GM21619 (cell line): Measurements from ENCODE around the gene BRPF1.

Experiments
- ATAC-seq: cut with Tn5 transposase; IDR thresholded peaks from one replicate; pipeline ENCODE4 v1.9.1; 2021; ENCODE audit not compliant: unreplicated experiment

BRPF1 gene

DNA sequence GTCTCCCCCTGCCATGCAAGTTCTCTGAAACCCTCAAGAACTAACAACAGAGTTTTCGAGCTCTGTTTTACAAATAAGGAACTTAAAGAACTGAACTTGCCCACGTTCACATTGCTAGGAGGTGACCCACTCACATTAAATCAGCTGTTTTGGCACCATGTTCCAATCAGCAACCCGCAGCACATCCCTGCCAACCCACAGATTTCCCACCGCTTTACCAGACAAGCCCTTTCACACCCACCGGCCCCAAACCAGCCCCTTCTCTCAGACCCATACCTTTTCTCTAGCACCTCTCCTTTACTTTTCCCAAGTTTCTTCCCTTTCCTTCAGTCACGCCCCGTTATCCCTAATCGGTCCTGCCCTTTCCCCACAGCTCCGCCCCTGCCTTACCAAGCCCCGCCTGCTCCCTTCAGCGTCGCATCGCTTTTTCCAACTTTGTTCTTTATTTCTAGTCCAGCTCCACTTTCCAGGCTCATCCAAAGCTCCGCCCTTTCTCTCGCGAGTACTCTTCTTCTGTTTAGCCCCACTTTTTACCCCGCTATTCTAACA is 804 bp upstream of the BRPF1 start:
- peak; percentile 37 for ATAC-seq

- peak; percentile 6 for ATAC-seq
These were observed 675 bp downstream of the BRPF1 start for GRCh38 chr3:9732080-9732739.

DNA sequence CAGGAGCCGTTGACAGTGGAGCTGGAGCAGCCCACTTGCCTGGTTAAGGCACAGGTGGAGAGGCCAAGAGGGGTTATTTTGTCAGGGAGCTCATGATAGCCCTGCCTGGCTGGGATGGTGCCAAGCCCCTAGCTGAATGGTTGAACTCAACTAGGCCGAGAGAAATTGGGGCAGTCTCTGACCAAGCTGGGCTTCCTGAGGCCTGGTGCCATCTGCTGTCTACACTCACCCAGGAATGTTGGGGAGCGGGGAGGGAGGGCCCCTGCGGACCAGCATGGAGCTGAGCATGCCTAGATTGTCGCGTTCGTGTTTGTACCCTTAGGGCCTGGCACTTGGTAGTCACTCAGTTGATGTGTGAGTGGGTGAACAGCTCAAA is 1.2 kb downstream of the BRPF1 start:
- no peak for ATAC-seq

DNA sequence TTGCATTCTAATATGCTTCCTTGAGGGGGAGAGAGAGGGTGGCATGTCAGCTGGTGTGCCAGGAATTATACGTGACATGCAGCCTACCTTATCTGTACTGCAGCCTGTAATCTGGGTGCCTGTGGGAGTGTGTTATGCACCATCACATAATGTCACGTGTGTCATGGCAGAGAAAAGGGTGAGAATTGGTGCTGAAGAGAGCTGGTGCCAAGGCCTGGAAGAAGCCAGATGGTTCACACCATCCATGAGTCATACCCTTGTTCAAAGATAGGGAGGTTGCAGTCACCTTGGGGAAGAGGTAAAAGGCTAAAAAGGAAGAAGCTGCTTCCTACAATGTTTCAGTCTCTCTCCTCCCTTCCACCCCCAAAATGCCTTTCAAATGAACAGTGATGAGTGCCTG is 5.3 kb downstream of the BRPF1 start:
- ATAC-seq = no peak

DNA sequence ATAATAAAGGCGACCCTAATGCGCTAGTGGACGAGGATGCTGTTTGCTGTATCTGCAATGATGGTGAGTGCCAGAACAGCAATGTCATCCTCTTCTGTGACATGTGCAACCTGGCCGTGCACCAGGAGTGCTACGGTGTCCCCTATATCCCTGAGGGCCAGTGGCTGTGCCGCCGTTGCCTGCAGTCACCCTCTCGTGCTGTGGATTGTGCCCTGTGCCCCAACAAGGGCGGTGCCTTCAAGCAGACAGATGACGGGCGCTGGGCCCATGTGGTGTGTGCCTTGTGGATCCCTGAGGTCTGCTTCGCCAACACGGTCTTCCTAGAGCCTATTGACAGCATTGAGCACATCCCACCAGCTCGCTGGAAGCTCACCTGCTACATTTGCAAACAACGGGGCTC is 7.6 kb downstream of the BRPF1 start:
- no peak for ATAC-seq

DNA sequence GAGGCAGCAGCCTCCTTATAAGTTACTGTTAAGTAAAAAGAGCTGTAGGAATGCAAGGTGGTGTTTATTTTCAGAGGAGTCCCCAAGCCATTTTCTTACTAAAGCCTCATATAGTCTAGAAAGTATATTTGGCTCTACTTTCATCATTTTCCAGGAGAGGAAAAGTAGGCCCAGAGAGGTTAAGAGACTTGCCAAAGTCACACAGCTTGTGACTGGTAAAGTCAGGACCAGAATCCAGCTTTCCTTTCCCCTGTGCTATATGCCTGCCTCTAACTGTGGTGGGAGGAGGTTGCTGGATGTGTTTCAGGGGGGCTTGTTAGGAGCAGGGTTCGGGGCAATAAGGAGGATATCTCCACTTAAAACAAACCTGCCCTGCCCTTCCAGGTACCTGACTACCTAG is 11.0 kb downstream of the BRPF1 start:
- no peak for ATAC-seq

GRCh38 chr3:9743548-9743947 is 12.0 kb downstream of the BRPF1 start:
- no peak for ATAC-seq

DNA sequence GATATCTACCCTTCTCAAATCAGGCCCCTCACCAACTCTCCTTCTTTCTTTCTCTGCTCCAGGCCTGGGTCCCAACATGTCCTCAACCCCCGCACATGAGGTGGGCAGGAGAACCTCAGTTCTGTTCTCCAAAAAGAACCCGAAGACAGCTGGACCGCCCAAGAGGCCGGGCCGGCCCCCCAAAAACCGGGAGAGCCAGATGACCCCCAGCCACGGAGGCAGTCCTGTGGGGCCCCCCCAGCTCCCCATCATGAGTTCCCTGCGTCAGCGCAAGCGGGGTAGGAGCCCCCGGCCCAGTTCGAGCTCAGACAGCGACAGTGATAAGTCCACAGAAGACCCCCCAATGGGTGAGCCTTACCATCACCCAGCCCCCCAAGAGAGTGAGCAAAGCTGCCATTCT is 12.6 kb downstream of the BRPF1 start:
- ATAC-seq = no peak

- ATAC-seq = no peak
These were observed 14.0 kb downstream of the BRPF1 start for GRCh38 chr3:9745521-9745920.

DNA sequence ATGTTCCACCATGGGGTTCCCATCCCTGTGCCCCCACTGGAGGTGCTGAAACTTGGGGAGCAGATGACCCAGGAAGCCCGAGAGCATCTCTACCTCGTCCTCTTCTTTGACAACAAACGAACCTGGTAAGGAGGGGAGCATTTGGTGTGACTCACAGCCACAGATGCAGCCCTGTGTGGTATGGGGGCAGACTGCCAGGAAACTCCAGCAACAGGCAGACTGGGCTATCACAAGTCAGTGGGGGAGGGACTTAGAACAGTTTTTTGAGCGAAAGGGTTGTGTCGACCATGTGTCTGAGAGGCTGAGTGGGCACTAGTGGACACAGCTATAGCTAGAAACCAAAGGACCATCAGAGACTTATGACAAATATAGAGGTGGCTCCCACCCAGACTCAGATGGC is 14.8 kb downstream of the BRPF1 start:
- no peak for ATAC-seq

- no peak for ATAC-seq
These were observed 15.7 kb downstream of the BRPF1 start for GRCh38 chr3:9747267-9747666.

- no peak for ATAC-seq
These were observed 16.5 kb downstream of the BRPF1 start for GRCh38 chr3:9748031-9748430.

GRCh38 chr3:9749296-9749644 is 17.7 kb downstream of the BRPF1 start:
- ATAC-seq = no peak

GRCh38 chr3:9749645-9750555 is 18.4 kb downstream of the BRPF1 start, which contains the start of gene OGG1:
TSS of gene OGG1 (plus strand) at chr3:9749952. CDS start at chr3:9750287, 335 bp downstream.
- ATAC-seq = peak; percentile 88

DNA sequence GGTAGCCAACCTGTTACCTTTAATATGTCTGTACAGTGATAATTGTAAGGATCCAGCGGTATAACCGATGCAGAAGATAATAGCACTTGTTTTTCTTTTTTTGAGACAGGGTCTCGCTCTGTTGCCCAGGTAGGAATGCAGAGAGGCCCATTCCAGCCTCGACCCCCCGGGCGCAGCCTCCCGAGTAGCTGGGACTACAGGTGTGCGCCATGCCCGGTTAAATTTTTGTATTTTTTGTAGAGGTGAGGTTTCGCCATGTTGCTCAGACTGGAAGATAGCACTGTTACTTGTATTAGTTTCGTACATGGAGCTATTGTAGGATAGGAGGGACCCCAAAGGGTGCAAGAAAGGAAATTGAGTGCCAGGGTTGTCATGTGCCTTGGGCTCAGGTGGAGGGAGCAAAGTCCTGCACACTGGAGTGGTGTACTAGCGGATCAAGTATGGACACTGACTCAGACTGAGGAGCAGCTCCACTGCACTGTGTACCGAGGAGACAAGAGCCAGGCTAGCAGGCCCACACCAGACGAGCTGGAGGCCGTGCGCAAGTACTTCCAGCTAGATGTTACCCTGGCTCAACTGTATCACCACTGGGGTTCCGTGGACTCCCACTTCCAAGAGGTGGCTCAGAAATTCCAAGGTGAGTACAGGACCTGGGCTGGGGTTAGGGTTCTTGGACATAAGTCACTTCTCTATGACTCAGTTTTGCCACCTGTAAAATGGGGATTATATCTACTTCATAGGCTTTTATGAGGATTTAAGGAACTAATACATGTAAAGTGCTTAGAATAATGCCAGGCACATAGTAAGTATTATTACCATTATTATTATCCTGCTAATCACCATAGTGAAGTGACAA is 19.2 kb downstream of the BRPF1 start:
- ATAC-seq = no peak

DNA sequence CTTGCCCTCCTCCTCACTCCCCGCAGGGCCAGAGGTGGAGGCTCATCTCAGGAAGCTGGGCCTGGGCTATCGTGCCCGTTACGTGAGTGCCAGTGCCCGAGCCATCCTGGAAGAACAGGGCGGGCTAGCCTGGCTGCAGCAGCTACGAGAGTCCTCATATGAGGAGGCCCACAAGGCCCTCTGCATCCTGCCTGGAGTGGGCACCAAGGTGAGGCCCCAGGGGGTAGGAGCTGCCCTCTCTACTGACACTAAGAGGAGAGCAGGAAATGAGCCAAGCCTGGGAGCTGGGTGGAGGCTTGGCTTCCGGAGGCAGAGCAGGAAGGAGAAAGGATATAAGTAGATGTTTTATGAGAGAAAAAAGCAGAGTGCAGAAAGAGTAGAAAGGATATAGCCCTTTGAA is 23.1 kb downstream of the BRPF1 start:
- ATAC-seq = no peak

DNA sequence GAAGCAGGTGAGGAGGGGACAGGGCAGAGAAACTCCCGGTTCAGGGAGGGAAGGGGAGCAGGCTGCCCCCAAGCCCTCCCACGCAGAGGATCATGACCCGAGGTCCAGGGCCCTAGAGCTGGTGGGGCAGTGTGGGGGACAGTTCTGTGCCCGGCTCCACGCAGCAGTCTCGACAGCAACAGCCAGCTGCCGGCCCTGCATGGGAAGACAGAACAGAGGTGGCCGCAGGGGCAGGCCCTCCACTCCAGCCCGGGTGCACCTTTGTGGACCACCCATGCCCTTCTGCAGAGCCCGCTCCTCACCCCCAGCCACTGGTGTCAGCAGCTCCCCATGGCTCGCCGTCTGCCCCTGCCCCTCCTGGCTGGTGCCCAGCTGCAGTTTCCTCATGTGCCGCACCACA is 25.9 kb downstream of the BRPF1 start:
- no peak for ATAC-seq

- ATAC-seq = no peak
These were observed 29.4 kb downstream of the BRPF1 start for GRCh38 chr3:9760779-9761505.

DNA sequence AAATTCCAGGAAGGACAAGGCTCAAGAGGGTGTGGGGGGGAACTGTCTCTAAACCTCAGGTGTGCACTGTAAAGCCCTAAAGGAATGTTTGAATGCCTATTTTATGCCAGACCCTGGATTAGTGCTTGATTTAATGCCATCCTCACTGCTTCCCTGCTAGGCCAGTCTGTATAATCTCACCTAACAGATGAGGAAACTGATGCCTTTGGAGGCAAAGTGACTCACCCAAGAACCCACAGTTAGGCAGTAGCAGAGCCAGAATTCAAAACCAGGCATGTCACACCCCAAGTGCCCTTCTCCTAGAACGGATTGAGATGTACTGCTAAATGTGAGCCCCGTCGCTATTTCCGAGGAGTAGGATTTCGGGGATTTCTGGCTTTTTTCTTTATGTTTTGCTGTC is 30.4 kb downstream of the BRPF1 start:
- no peak for ATAC-seq

GRCh38 chr3:9762871-9763270 is 31.3 kb downstream of the BRPF1 start:
- ATAC-seq = no peak

DNA sequence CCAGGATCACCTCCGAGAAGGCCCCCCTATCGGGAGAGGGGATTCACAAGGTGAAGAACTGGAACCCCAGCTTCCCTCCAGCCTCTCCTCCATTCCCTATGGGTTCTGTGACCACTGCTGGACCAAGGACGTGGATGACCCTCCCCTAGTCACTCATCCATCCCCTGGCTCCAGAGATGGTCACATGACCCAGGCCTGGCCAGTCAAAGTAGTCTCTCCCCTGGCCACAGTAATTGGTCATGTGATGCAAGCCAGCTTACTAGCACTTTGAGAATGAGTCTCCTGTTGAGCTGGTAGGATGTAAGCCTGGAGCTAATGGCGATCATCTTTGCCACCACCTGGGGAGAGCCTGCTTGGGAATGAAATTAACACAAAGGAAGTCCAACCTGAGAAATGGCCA is 34.3 kb downstream of the BRPF1 start:
- no peak for ATAC-seq
